AG20443 (cell line): ENCODE measurements around the gene ACSF3.
"Not testable (repeated sequence)": the region's sequence is repeated elsewhere in the genome, so short reads cannot be mapped to it uniquely, and the experiment has no call there.

Source experiments
- DNase-seq: peaks from one replicate; pipeline ENCODE4 v3.0.0; 2012; ENCODE audit warnings: low spot score, mixed read lengths

The ACSF3 gene

GRCh38 chr16:89073346-89074071, 20.1 kb upstream of the ACSF3 start:
- no peak for DNase-seq

- not testable (repeated sequence) for DNase-seq
Measured at GRCh38 chr16:89074072-89074674, 19.5 kb upstream of the ACSF3 start.

GRCh38 chr16:89074803-89075688, 18.6 kb upstream of the ACSF3 start:
- DNase-seq = no peak

GRCh38 chr16:89076159-89076558, 17.5 kb upstream of the ACSF3 start:
- DNase-seq = no peak

- no peak for DNase-seq
Measured at GRCh38 chr16:89077076-89077475, 16.6 kb upstream of the ACSF3 start.

- DNase-seq = no peak
Measured at GRCh38 chr16:89078172-89078571, 15.5 kb upstream of the ACSF3 start.

GRCh38 chr16:89079434-89079980, 14.1 kb upstream of the ACSF3 start:
- DNase-seq = no peak

GRCh38 chr16:89080196-89080853, 13.3 kb upstream of the ACSF3 start:
- no peak for DNase-seq

GRCh38 chr16:89081556-89081955, 12.1 kb upstream of the ACSF3 start:
- DNase-seq = no peak

- DNase-seq = no peak
Measured at GRCh38 chr16:89084411-89084810, 9.2 kb upstream of the ACSF3 start.

GRCh38 chr16:89084814-89085612, 8.6 kb upstream of the ACSF3 start:
- DNase-seq = no peak

GRCh38 chr16:89085755-89086154, 7.9 kb upstream of the ACSF3 start:
- no peak for DNase-seq

- DNase-seq = no peak
Measured at GRCh38 chr16:89087922-89088497, 5.6 kb upstream of the ACSF3 start.

GRCh38 chr16:89089120-89089519, 4.5 kb upstream of the ACSF3 start:
- DNase-seq = no peak

- DNase-seq = no peak
Measured at GRCh38 chr16:89090182-89090630, 3.4 kb upstream of the ACSF3 start.

GRCh38 chr16:89090669-89091426, 2.8 kb upstream of the ACSF3 start:
- no peak for DNase-seq

GRCh38 chr16:89092013-89092412, 1.6 kb upstream of the ACSF3 start:
- DNase-seq = no peak

GRCh38 chr16:89093252-89093601, 425 bp upstream of the ACSF3 start:
- DNase-seq = not testable (repeated sequence)

GRCh38 chr16:89094252-89094879, 714 bp downstream of the ACSF3 start:
- DNase-seq = peak; percentile 32

- DNase-seq = no peak
Measured at GRCh38 chr16:89094880-89095258, 1.2 kb downstream of the ACSF3 start.
